K562 (cell line): Measurements from ENCODE around the gene CUX1. TPM values are rescaled to one million over a fixed set of nuclear protein-coding genes. Genes with fewer than 3 reads are reported as not detected.

Experiments
- ATF3 ChIP-seq, 2 experiments: fragments of 450-650 bp in 1 of 2; sonication (generic) in 1 of 2; formaldehyde crosslinking in 1 of 2; IDR thresholded peaks in 1 of 2; conservative IDR thresholded peaks in 1 of 2; 2 replicates each; pipeline versions ENCODE4 v1.6.1 to v1.8.1; 2016 to 2023; ENCODE audit warnings: mild to moderate bottlenecking in 2 of 2, moderate library complexity in 2 of 2, inconsistent platforms in 1 of 2, missing genetic modification reagents in 1 of 2
- JUN ChIP-seq, 2 experiments: sonication (generic) in 1 of 2; formaldehyde crosslinking in 1 of 2; IDR thresholded peaks; 2 replicates each; pipeline versions ENCODE4 v1.6.1 to v1.8.0; 2012 to 2022; ENCODE audit warnings: borderline replicate concordance in 2 of 2, mild to moderate bottlenecking in 2 of 2, improper control_type of control experiment in 1 of 2, low read depth in 1 of 2, low read length in 1 of 2, missing genetic modification reagents in 1 of 2
- JUND ChIP-seq, 2 experiments: IDR thresholded peaks; 2 replicates in 1 of 2; 3 replicates in 1 of 2; pipeline ENCODE4 v1.6.1; 2011; ENCODE audit warnings: borderline replicate concordance in 2 of 2, low read depth in 2 of 2, low read length in 2 of 2, improper control_type of control experiment in 1 of 2, missing biosample characterization in 1 of 2, missing genetic modification characterization in 1 of 2, missing genetic modification reagents in 1 of 2
- MAFG ChIP-seq: fragments of 450-650 bp; conservative IDR thresholded peaks from 2 replicates; pipeline ENCODE4 v1.6.1; 2016; ENCODE audit warnings: missing genetic modification characterization, missing compliant biosample characterization
- MAX ChIP-seq: sonication (generic); formaldehyde crosslinking; IDR thresholded peaks from 2 replicates; pipeline ENCODE4 v1.9.0; 2022; ENCODE audit warnings: mild to moderate bottlenecking, missing genetic modification reagents
- RAD51 ChIP-seq: fragments of 450-650 bp; IDR thresholded peaks from 2 replicates; pipeline ENCODE4 v1.7.1; 2016; ENCODE audit warnings: low read depth, mild to moderate bottlenecking, borderline replicate concordance
- SIN3A ChIP-seq, 2 experiments: fragments of 150-350 bp in 1 of 2; IDR thresholded peaks; 2 replicates each; pipeline ENCODE4 v1.6.1; 2011 to 2016; ENCODE audit warnings: borderline replicate concordance in 2 of 2, low read depth in 2 of 2, low read length in 2 of 2, mild to moderate bottlenecking in 2 of 2, moderate library complexity in 2 of 2; ENCODE audit not compliant: control insufficient read depth in 1 of 2
- TEAD1 ChIP-seq, 2 experiments: fragments of 450-650 bp in 1 of 2; sonication (generic) in 1 of 2; formaldehyde crosslinking; IDR thresholded peaks; 2 replicates each; pipeline versions ENCODE4 v1.4.0 to v1.8.0; 2020 to 2022; ENCODE audit warnings: mild to moderate bottlenecking in 2 of 2, missing genetic modification reagents in 1 of 2
- TOE1 ChIP-seq, 2 experiments: fragments of 450-650 bp in 1 of 2; sonication (generic) in 1 of 2; formaldehyde crosslinking in 1 of 2; IDR thresholded peaks; 2 replicates each; pipeline versions ENCODE4 v1.7.1 to v1.8.0; 2016 to 2022; ENCODE audit warnings: borderline replicate concordance in 2 of 2, mild to moderate bottlenecking in 2 of 2, antibody characterized with exemption in 1 of 2, inconsistent platforms in 1 of 2, low read depth in 1 of 2, missing genetic modification reagents in 1 of 2, moderate library complexity in 1 of 2
- ZBTB33 ChIP-seq: sonication (generic); formaldehyde crosslinking; IDR thresholded peaks from 2 replicates; pipeline ENCODE4 v1.8.1; 2023; ENCODE audit warnings: mild to moderate bottlenecking, missing genetic modification reagents
- ZNF282 ChIP-seq: sonication (generic); formaldehyde crosslinking; IDR thresholded peaks from 2 replicates; pipeline ENCODE4 v1.8.1; 2023; ENCODE audit warnings: missing genetic modification reagents
- ZNF324 ChIP-seq: fragments of 250-450 bp; sonication (Bioruptor Pico); IDR thresholded peaks from 2 replicates; pipeline ENCODE4 v1.4.0; 2020; ENCODE audit warnings: mild to moderate bottlenecking
- ZNF592 ChIP-seq: fragments of 450-650 bp; IDR thresholded peaks from 2 replicates; pipeline ENCODE4 v1.6.1; 2017; ENCODE audit warnings: antibody characterized with exemption, mild to moderate bottlenecking
- polyA plus RNA-seq, 8 experiments: library from polyadenylated mRNA; depleted of rRNA in 4 of 8; stranded (reverse) in 5 of 8; unstranded in 3 of 8; fragments of >200 nt; fragmentation: Nextera tagmentation in 2 of 8; fragmentation: Illumina TruSeq in 1 of 8; extraction: Ambion mirVana in 2 of 8; extraction: Trizol in 1 of 8; gene quantifications; 2 replicates each; pipeline versions ENCODE4 v1.2.1 to v1.2.3, GENCODE V29; 2011 to 2014; ENCODE audit warnings: inconsistent platforms in 1 of 8, missing spikeins in 1 of 8
- total RNA-seq, 7 experiments: library from RNA; depleted of rRNA in 6 of 7; stranded (reverse); fragments of >200 nt in 6 of 7; fragmentation: Illumina TruSeq in 2 of 7; extraction: Trizol in 2 of 7; gene quantifications; 2 replicates each; pipeline versions ENCODE4 v1.2.1 to v1.2.3, GENCODE V29; 2011 to 2021; ENCODE audit warnings: low replicate concordance in 1 of 7

The CUX1 gene
- total and polyA plus RNA-seq, 9 of the 15 experiments (the other 6 are each of a cell fraction or from before 2014, with no cell fraction given): 3.6 to 55.3 (median 25.2) TPM

GRCh38 chr7:102273749-102274712, 456.6 kb downstream of the CUX1 start (continued):
- TF ChIP-seq ZNF592 (no peak), TOE1 (IDR thresholded peaks at IDR 0.05; ENCODE audit: borderline replicate concordance) (peak; percentile 93), TOE1 (CRISPR knock-in tag; IDR thresholded peaks at IDR 0.05; ENCODE audit: borderline replicate concordance, low read depth) (no peak), MAFG (tag) (no peak), ZNF324 (CRISPR knock-in tag) (no peak), ZNF282 (no peak), JUN (IDR thresholded peaks at IDR 0.05; ENCODE audit: borderline replicate concordance, low read depth, low read length) (peak; percentile 54; the same call in 1 of the 2 replicates), JUN (CRISPR knock-in tag; IDR thresholded peaks at IDR 0.05; ENCODE audit: borderline replicate concordance) (no peak), MAX (CRISPR knock-in tag) (peak; percentile 75), ATF3 (IDR thresholded peaks at IDR 0.05) (peak; percentile 66), ATF3 (CRISPR knock-in tag; conservative IDR thresholded peaks at IDR 0.05) (no peak), JUND (IDR thresholded peaks at IDR 0.05; ENCODE audit: borderline replicate concordance, low read depth, low read length) (peak; percentile 70; the same call in 1 of the 2 replicates), JUND (tag; IDR thresholded peaks at IDR 0.05; ENCODE audit: borderline replicate concordance, low read depth, low read length) (peak; percentile 57; the same call in 1 of the 3 replicates), ZBTB33 (CRISPR knock-in tag) (peak; percentile 54), TEAD1 (CRISPR knock-in tag; IDR thresholded peaks at IDR 0.05) (no peak), SIN3A (IDR thresholded peaks at IDR 0.05; ENCODE audit: borderline replicate concordance in 2 of 2, control insufficient read depth in 1 of 2, low read depth in 2 of 2, low read length in 2 of 2) (peak in 1 of 2 experiments; percentile 27; a peak in 1 of 4 replicates), RAD51 (peak; percentile 96)
